Activated naive CD8-positive, alpha-beta T cell treated with anti-CD3 and anti-CD28 coated beads, Interleukin-2, amount 50 U/mL, for 24 hours (primary cell): ENCODE data around the gene MLLT1.

ENCODE experiments used
- ATAC-seq: fragments of 150-1000 bp; cut with Tn5 transposase; one replicate; pipeline ENCODE4 v1.10.0; 2021
- DNase-seq: peaks from one replicate; pipeline ENCODE4 v3.0.0; 2021
- H3K27ac Mint-ChIP-seq: one replicate; pipeline ENCODE4 v1.8.0; 2021; ENCODE audit warnings: mild to moderate bottlenecking, mixed read lengths
- H3K27me3 Mint-ChIP-seq: one replicate; pipeline ENCODE4 v1.8.0; 2021; ENCODE audit warnings: mixed read lengths
- H3K36me3 Mint-ChIP-seq: one replicate; pipeline ENCODE4 v1.8.0; 2021; ENCODE audit warnings: low read depth, mixed read lengths
- H3K4me1 Mint-ChIP-seq: one replicate; pipeline ENCODE4 v1.8.0; 2021; ENCODE audit warnings: mixed read lengths
- H3K4me3 Mint-ChIP-seq: one replicate; pipeline ENCODE4 v1.8.0; 2021; ENCODE audit warnings: mild to moderate bottlenecking, moderate library complexity, mixed read lengths
- H3K9me3 Mint-ChIP-seq: one replicate; pipeline ENCODE4 v1.8.0; 2021; ENCODE audit warnings: mixed read lengths

The MLLT1 gene

DNA sequence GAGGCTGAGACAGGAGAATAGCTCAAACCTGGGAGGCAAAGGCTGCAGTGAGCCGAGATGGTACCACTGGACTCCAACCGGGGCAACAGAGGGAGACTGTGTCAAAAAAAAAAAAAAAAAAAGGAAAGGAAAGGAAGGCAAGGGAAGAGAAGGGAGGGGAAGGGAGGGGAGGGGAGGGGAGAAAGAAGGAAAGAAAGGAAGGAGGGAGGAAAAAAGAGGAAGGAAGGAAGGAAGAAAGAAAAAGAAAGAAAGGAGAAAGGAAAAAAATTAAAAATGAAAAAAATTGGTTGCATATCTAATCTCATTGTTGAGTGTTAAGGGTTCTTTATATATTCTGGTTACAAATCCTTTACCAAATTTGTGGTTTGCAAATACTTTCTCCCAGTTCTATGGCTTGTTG lies 98.7 kb downstream of the MLLT1 start:
- H3K36me3 Mint-ChIP-seq, result no peaks in the 10 kb centered on the region
- DNase-seq (no peak), ATAC-seq (no peak)
- no peaks in the 10 kb centered on the region for H3K9me3 Mint-ChIP-seq
- no peak overlapping the region for H3K27ac Mint-ChIP-seq
- no peak overlapping the region for H3K4me3 Mint-ChIP-seq
- peaks cover 7% of the 10 kb centered on the region for H3K4me1 Mint-ChIP-seq
- peaks cover 50% of the 10 kb centered on the region for H3K27me3 Mint-ChIP-seq

DNA sequence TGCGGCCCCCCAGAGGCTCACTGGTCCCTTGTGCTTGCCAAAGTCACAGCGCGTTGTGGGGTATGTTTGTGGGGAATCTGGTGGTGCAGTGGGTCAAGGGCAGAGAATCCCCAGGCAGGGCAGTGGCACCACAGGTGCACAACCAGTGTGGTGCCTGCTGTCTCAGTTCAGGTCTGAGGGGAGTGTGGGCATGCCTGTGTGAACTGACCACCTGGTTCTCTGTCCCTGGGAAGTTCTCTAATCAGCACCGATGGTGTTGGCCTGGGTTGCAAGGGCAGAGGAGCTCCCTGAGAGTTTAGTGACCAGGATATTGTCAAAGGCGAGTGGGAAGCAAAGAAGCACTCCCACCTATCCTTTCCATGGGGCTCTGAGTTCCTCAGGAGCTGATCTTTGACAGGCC lies 106.6 kb downstream of the MLLT1 start:
- ATAC-seq (no peak), DNase-seq (no peak)
- Mint-ChIP-seq H3K27me3 (peaks cover 5% of the 10 kb centered on the region), H3K4me3 (no peak overlapping the region), H3K27ac (no peak overlapping the region), H3K4me1 (no peaks in the 10 kb centered on the region), H3K36me3 (no peaks in the 10 kb centered on the region), H3K9me3 (peaks cover 11% of the 10 kb centered on the region)

DNA sequence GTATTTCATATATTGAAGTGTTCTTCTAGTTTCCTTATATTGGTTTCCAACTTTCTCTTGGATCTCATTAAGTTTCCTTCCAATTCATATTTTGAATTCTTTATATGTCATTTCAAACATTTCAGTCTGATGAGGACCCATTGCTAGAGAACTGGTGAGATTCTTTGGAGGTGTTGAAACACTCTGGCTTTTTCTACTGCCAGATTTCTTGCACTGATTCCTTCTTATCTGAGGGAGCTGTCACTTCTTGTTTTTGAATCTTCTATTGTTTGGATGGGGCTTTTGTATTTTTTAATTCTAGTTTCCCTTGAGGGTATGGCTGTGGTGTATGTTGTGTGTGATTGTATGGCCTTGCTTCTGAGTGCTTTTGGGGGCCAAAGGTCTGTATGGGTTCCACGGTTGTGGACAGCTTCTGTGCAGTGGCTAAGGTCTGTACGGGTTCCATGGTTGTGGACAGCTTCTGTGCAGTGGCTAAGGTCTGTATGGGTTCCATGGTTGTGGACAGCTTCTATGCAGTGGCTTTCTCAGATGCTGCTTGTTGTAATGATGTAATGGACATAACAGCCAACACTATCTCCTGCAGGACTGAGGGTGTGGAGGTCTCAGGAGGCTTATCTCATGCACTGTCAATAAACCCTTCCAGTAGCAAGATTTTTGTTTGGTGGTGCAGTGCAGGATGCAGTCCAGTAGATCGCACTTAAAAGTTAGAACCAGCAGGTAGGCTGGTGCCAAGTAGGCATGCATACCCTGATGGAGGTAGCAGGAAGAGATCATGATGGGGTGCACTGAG lies 107.5 kb downstream of the MLLT1 start:
- H3K27ac Mint-ChIP-seq, result no peak overlapping the region
- DNase-seq (no peak), ATAC-seq (no peak)
- no peaks in the 10 kb centered on the region for H3K36me3 Mint-ChIP-seq
- no peak overlapping the region for H3K4me3 Mint-ChIP-seq
- H3K9me3 Mint-ChIP-seq, result peaks cover 11% of the 10 kb centered on the region
- H3K27me3 Mint-ChIP-seq, result peaks cover 3% of the 10 kb centered on the region
- H3K4me1 Mint-ChIP-seq, result no peaks in the 10 kb centered on the region

DNA sequence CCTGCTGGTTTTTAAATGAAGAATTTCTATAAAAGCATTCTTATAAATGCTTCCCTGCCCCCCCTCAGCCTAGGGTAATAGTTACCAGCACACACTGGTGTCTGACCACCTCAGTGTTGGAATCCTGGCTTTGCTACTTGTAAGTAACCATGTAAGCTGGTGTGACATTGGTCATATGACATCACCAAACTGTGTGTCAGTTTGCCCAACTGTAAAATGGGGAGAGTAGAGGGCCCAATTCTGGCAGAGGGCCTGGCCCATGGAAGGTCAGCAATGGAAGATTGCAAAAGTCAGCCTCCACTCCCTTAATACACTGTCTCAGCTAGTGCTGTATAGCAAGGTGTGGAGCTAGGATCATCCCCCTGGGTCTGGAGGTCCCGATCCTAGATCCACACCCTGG lies 112.7 kb downstream of the MLLT1 start:
- no peak for DNase-seq
- Mint-ChIP-seq H3K4me3 (no peak overlapping the region), H3K27ac (no peak overlapping the region), H3K27me3 (peaks cover 8% of the 10 kb centered on the region), H3K4me1 (no peaks in the 10 kb centered on the region), H3K9me3 (peaks cover 11% of the 10 kb centered on the region), H3K36me3 (no peaks in the 10 kb centered on the region)
- no peak for ATAC-seq

DNA sequence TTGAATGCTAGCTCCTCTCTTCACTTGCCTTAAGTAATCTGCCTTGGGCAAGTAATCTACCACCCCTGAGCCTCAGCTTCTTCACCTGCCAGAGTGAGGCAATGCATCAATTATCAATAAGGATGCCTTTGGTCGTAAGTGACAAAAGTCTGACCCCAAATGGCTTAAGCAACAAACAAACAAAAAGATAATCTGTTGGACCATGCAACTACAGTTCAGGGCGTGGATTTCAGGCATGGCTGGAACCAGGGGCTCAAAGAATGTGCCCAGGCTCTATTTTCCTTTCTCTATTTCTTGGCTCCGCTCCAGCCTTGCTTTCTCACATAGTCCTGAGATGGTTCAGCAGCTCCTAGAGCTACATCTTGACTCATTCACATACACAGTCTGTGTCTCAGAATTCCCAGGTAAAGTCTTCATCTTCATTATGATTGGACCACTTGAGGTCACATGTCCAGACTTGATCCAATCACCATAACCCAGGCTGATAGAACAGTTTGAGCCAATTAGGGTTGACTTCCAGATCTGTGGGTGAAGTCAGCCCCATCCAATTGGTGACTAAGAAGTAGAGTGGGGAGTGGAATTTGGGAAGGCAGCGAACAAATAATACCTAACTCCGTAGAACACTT lies 114.8 kb downstream of the MLLT1 start:
- Mint-ChIP-seq H3K27ac (no peak overlapping the region), H3K4me1 (peaks cover 8% of the 10 kb centered on the region), H3K4me3 (no peak overlapping the region), H3K36me3 (no peaks in the 10 kb centered on the region), H3K27me3 (peaks cover 5% of the 10 kb centered on the region), H3K9me3 (no peaks in the 10 kb centered on the region)
- no peak for ATAC-seq
- no peak for DNase-seq

DNA sequence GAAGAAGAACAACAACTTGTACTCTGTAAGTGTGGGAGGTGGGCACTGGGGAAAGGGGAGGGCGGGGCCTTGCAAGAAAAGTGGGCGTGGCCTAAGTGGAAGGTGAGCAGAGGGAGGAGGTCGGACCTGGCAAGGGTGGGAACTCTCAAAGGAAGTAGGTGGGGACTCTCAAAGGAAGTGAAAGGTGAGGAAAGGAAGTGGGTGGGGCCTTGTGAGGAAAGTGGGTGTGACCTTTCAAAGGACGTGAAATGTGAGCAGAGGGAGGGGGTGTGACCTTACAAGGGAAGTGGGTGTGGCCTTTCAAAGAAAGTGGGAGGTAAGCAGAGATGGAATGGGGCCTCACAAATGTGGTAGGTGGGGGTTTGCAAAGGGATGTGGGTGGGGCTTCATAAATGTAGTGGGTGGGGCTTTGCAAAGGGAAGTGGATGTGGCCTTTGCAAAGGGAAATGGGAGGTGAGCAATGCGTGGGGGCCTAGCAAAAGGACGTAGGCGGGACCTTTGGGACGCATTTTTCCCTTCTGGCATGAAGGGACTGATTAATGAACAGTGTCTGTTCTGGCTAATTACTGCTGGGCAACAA lies 118.4 kb downstream of the MLLT1 start:
- Mint-ChIP-seq H3K36me3 (no peaks in the 10 kb centered on the region), H3K4me3 (no peak overlapping the region), H3K27ac (no peak overlapping the region), H3K9me3 (peaks cover 11% of the 10 kb centered on the region), H3K4me1 (peaks cover 8% of the 10 kb centered on the region), H3K27me3 (peaks cover 7% of the 10 kb centered on the region)
- DNase-seq, result peak; percentile 48
- ATAC-seq, result peak; percentile 41
